Iris pigment epithelial cell (primary cell): ENCODE results near the gene COL15A1.
A peak's percentile ranks its signal among the peaks of the same experiment; 100 is the strongest.

Experiments used
- DNase-seq: peaks from one replicate; pipeline ENCODE4 v3.0.0-alpha.2; 2011; ENCODE audit warnings: low read depth

Gene COL15A1

GRCh38 chr9:98949565-98949964 lies 5.9 kb downstream of the COL15A1 start:
- DNase-seq = no peak

DNA sequence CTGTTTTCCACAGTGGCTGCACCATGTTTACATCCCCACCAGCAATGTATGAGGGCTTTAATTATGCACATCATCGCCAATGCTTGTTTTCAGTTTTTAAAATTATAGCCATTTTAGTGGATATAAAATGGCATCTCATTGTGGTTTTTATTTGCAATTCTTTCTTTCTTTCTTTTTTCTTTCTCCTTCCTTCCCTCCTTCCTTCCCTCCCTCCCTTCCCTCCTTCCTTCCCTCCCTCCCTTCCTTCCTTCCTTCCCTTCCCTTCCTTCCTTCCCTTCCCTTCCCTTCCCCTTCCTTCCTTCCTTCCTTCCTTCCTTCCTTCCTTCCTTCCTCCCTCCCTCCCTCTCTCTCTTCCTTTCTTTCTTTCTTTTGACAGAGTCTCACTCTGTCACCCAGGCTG lies 6.6 kb downstream of the COL15A1 start:
- no peak for DNase-seq

DNA sequence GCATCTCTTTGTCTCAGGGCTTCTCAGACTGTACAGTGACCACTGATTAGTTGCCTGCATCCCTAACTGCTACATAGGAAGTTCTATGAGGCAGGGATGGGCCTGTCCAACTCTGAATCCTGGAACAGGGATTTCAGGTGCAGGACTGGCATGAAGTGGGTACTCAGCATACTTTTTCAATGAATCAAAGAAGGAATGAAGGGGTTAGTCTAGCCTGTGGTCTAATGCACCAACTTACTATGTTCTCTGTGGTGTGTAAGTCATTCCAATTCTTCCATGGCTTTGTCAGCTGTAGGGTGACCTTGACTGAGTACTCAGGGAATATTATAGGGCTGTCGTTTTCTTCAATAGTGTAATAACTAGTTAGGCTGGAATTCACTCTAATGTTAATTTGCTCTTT lies 8.3 kb downstream of the COL15A1 start:
- no peak for DNase-seq

DNA sequence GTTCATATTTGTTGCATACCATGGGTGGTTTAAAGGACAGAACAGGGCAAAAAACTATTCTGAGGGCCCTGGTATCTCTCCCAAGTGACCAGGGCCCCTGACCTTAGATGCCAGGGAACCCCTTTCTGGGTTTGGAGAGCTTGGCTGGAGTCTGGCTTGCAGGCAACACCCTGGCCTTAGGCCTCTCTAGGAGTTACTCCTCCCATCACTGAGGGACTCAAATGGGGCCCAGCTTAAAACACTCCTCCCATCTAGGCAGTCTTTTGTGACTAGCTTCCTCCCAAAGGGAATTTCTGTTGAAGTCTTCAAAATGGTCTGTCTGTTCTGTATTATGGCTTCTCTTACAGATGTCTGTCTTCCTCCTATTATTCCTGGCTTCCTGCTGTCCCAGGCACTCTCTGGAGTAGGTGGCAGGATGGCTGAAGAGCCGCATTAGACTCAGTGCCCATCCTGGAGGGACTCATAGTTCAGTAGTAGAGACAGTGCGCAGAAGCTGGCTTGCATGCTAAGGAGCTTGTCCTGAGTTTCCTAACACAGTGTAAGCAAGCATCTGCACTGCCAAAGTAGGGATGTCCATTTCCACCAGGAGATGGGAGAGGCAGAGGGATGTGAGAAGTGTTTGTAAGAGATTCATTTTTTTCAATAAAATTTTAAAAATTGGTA lies 10.0 kb downstream of the COL15A1 start:
- no peak for DNase-seq

DNA sequence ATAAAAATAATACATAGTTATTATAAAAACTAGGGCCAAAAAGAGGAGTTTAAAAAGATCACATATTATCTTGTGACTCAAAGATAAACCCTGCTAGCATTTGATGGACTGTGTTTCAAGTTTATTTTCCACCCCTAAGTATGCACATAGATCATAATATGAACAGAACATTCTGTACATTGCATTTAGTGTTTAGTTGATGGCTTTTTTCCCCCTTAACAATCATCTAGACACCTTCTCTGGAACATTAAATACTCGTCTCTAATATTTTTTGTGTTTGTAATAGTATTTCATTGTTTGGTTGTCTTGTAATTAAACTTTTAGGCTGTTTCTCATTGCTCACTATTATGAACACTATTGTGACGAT lies 10.5 kb downstream of the COL15A1 start:
- no peak for DNase-seq

DNA sequence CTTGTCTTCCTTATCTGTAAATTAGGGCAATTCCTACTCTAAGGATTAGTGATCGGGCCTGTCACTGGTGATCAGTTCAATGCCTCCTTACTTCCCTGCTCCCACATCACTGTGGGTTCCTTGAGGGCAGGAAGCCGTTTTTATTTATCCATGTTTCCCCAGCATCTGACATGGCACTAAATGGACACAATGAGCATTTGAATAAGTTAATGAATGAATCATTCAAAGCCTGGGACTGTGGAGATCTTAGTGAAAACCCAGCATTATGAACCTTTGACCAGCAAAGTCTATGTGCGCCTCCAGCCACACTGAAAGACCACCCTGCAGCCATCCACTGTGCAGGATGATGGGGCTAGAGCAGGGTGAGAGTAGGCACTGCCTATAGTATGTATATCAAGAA lies 11.6 kb downstream of the COL15A1 start:
- DNase-seq = no peak

GRCh38 chr9:98957826-98958225 lies 14.1 kb downstream of the COL15A1 start:
- no peak for DNase-seq

DNA sequence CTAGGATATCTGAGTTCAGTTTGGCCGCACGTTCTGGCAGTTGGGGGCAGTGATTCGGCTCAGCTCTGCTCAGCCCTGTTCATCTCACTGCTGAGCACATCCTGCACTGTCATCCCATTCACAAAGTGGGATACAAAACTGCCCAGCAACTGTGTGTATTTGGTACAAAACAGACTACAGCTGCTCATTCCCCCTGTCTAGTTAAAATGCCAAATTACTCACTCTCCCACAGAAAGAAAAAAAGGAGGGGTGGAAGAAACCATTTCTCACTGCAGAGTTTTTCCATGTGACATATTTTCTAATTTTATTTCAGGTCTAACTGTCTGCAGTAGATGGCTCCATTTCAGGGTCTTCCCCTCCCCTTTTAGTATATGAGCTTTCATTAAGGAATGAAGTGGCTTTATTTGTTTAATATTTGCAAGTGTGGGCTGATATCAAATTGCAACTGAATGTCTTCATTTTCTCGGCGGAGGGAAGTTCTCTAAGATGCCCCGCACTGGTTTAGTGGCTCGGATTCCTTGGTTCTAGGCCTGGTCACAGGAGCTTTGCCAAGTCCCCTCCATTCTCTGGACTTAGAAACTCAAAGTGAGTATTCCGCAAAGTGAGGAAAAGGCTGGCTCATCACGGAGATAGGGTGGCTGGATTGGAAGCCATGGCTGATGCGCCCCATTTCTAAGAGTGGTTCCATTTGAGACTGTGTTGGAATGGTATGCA lies 14.7 kb downstream of the COL15A1 start:
- peak; percentile 77 for DNase-seq

- DNase-seq = no peak
These were observed 16.7 kb downstream of the COL15A1 start for GRCh38 chr9:98960409-98960808.

DNA sequence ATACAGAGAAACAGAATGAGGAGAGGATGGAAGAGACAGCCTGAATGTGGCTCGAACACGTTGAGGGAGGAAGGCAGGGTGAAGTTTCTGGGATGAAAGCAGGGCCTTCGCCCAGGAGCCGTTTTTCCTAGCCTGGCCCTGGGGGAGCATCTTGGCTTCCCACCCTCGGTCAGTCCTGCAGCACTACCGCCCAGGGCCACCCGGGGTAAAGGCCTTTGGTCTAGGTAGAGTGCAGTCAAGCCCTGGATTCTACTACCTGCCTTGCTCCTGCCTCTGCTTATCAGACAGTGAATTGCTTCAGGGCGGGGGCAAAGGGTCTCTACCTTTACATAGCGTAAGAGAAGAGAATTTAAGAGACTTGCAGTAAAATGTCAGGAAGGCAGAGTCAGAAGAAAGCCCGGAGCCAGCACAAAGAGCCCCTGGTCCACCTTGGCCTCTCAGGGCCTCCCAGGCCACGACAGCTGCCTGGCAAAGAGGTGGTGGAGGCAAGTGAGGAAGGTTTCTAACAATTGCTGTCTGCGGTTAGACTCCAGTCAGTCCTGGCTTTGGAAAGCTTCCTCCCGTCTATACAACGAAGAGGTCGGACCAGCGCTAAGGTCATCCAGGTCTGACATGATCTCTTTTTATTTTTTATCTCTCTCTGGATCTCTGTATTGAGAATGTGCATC lies 17.9 kb downstream of the COL15A1 start:
- DNase-seq = no peak

- no peak for DNase-seq
These were observed 18.5 kb downstream of the COL15A1 start for GRCh38 chr9:98962181-98962560.

GRCh38 chr9:98962861-98963260 lies 19.2 kb downstream of the COL15A1 start:
- no peak for DNase-seq

GRCh38 chr9:98964201-98964600 lies 20.5 kb downstream of the COL15A1 start:
- DNase-seq = no peak

GRCh38 chr9:98964911-98965336 lies 21.2 kb downstream of the COL15A1 start:
- DNase-seq = no peak

GRCh38 chr9:98966676-98967075 lies 23.0 kb downstream of the COL15A1 start:
- no peak for DNase-seq

DNA sequence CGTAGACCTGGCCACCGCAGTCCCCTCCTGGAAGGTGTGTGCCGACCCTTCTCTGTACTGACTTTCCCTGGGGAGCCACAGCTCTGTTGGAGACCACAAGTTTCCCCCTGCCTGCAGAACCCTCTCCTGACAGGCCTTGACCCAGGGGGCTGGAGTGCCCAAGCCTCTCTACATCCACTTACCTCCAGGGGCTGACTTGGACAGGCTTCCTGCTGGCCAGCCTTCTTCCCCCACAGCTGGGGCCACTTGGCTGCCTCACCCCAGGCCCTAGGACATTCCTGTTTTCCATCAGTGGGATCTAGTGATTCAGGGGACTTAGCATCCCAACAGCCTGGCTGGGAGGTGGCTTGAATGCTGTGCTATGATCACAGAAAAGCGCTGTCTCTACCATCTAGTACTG lies 23.6 kb downstream of the COL15A1 start:
- no peak for DNase-seq

- no peak for DNase-seq
These were observed 24.0 kb downstream of the COL15A1 start for GRCh38 chr9:98967680-98968079.

- no peak for DNase-seq
These were observed 25.1 kb downstream of the COL15A1 start for GRCh38 chr9:98968601-98969337.

GRCh38 chr9:98970532-98971041 lies 26.9 kb downstream of the COL15A1 start:
- no peak for DNase-seq

DNA sequence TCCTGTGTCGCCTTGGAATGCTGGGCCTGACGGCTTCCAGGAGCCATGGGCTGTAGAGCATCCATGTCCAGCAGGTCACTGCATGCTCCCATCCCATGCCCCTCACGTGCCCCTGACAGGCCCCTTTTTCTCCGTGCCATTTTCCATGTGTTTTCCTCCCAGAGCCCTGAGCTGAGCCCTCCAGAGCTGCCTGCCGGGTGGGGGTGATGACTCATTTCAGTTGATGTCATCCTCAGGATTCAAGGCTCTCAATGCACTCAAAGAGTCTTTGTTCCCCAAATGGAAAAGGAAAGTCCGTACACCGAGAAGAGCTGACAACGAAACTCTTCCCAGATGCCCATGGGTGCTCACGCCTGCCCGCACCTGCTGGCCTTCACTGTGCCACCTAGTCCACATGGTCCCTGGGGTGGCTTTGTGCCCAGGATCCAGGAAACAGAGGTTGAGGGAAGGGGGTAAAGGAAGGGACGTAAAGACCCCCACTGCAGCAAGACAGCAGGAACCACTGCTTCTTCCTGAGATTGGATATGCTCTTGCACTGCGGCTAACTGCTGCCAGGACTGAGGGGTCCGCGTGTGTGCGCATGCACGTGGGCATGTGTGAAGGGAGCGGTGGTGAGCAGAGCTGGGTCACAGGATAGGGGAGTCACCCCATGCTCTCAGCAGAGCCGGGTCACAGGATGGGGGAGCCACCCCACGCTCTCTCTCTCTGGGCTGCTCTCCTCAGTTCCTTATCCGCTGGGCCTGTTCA lies 27.6 kb downstream of the COL15A1 start:
- peak; percentile 71 for DNase-seq

DNA sequence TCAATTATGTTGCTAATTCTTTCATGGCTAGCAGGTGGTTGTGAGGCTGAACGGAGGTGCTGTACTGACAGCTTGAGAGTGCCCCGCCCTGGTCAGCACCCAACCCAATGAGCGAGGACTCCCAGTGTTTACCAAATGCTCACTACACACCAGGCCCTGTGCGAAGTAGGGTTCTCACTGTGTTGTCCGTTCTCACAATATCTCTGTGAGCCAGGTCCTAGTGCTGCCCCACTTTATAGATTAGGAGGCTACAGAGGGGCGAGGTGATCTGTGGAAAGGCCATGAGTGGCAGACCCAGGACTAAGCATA lies 28.2 kb downstream of the COL15A1 start:
- DNase-seq = no peak

DNA sequence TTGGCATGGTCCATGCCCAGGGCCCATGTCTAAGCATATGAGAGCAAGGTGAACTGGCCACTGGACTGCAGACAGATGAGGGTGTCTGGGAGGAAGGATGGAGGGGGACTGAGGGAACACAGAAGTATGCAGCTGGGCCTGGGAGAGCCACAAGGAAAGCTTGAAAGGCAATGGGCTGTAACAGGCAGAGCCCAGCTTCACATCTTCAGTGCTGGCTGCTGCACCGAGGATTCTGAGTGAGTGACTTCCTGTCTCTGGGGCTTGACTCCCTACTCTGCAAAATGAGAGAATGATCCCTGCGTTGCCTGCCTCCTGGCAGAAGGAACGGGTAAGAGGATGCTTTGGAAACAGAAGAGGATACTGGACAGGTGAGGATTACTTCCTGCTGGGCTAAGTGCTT lies 29.0 kb downstream of the COL15A1 start:
- no peak for DNase-seq
